Transverse colon (tissue), 4 donors: ENCODE measurements around the gene RINL. TPM values are rescaled to one million over a fixed set of nuclear protein-coding genes. Genes with fewer than 3 reads are reported as not detected.

Source experiments
- DNase-seq: peaks from one replicate; pipeline ENCODE4 v3.0.0-alpha.2; 2019
- H3K27ac ChIP-seq, 4 donors: fragments of 200-600 bp; sonication (generic); 2 replicates each; pipeline ENCODE4 v1.5.1; 2016 to 2018; ENCODE audit warnings: inconsistent platforms in 4 of 4
- H3K27me3 ChIP-seq: fragments of 200-600 bp; sonication (generic); 2 replicates; pipeline ENCODE4 v1.5.1; 2017; ENCODE audit warnings: inconsistent platforms
- H3K36me3 ChIP-seq, 4 donors: fragments of 200-600 bp; sonication (generic); 2 replicates each; pipeline ENCODE4 v1.5.1; 2017 to 2019; ENCODE audit warnings: inconsistent platforms in 4 of 4
- H3K4me1 ChIP-seq, 4 donors: fragments of 200-600 bp; sonication (generic); 2 replicates each; pipeline ENCODE4 v1.5.1; 2017 to 2020; ENCODE audit warnings: inconsistent platforms in 4 of 4
- H3K4me3 ChIP-seq, 4 donors: fragments of 200-600 bp; sonication (generic); 1 replicate in 1 of 4; 2 replicates in 3 of 4; pipeline versions ENCODE4 v1.5.1 to v1.6.1; 2017 to 2019; ENCODE audit warnings: inconsistent platforms in 4 of 4
- H3K9me3 ChIP-seq, 2 donors: fragments of 200-600 bp; sonication (generic); 2 replicates each; pipeline ENCODE4 v1.5.1; 2017 to 2019; ENCODE audit warnings: inconsistent platforms in 2 of 2
- EP300 ChIP-seq: sonication (generic); formaldehyde crosslinking; IDR thresholded peaks from one replicate; pipeline ENCODE4 v1.6.1; 2017; ENCODE audit warnings: antibody characterized with exemption, low read depth
- POLR2A ChIP-seq: fragments of 450-650 bp; IDR thresholded peaks from one replicate; pipeline ENCODE4 v1.6.1; 2016; ENCODE audit warnings: antibody characterized with exemption, mild to moderate bottlenecking, moderate library complexity
- POLR2AphosphoS5 ChIP-seq, 3 donors: sonication (generic); formaldehyde crosslinking; IDR thresholded peaks; one replicate each; pipeline ENCODE4 v1.6.1; 2016; ENCODE audit warnings: antibody characterized with exemption in 3 of 3
- WGBS, 2 donors: methylation state at CpG; one replicate each; pipeline ENCODE4 v1.1.5; 2018; ENCODE audit warnings: low coverage in 1 of 2; 5-methylcytosine and 5-hydroxymethylcytosine counted together
- in situ Hi-C, 4 donors: fragments of 200-750 bp; cut with MboI; loops; one replicate each; pipeline versions ENCODE4 v1.15.0 to v1.15.1; 2017; ENCODE audit warnings: low sequenced_read_pairs in 3 of 4, low pct_ligation_motif_present in 1 of 4, low pct_unique_long_range_greater_than_20kb in 1 of 4
- intact Hi-C: fragments of 100-400 bp; cut with DNase I; formaldehyde crosslinking; loops from one replicate; pipeline ENCODE4 v1.15.1; 2023; ENCODE audit warnings: low total_unique reads
- total RNA-seq, 4 donors: library from RNA; depleted of rRNA; stranded (reverse); fragments of >200 nt; gene quantifications; one replicate each; pipeline ENCODE4 v1.1.0, GENCODE V29; 2016
- TF ChIP-seq, protein P1 (sequence below), 5 experiments: fragments of 200-600 bp in 3 of 5; fragments of 450-650 bp in 2 of 5; sonication (generic) in 3 of 5; IDR thresholded peaks; 1 replicate in 2 of 5; 2 replicates in 3 of 5; pipeline ENCODE4 v1.5.1; 2016 to 2017; ENCODE audit warnings: antibody characterized with exemption in 5 of 5, inconsistent platforms in 3 of 5, mild to moderate bottlenecking in 2 of 5, moderate library complexity in 1 of 5

Gene RINL
- total RNA-seq, 4 donors from 2014 or later = 1.8 to 7.0 (median 3.6) TPM

GRCh38 chr19:38907227-38907626, 29.2 kb upstream of the RINL start:
- Histone ChIP-seq H3K4me3 (no peak overlapping the region), H3K27ac (no peak overlapping the region), H3K27me3 (peaks cover 15% of the 10 kb centered on the region), H3K36me3 (peaks cover 0 to 23% (median 6%) of the 10 kb centered on the region in 4 donors), H3K4me1 (no peaks in the 10 kb centered on the region), H3K9me3 (no peaks in the 10 kb centered on the region)
- in situ Hi-C loops = no loop called here
- DNase-seq = no peak
- WGBS, 2 donors = 90% methylated on average over 20 of the region's 29 CpGs; no CpG with 5 or more reads in 1 of the 2 donors
- TF ChIP-seq, protein P1, sequence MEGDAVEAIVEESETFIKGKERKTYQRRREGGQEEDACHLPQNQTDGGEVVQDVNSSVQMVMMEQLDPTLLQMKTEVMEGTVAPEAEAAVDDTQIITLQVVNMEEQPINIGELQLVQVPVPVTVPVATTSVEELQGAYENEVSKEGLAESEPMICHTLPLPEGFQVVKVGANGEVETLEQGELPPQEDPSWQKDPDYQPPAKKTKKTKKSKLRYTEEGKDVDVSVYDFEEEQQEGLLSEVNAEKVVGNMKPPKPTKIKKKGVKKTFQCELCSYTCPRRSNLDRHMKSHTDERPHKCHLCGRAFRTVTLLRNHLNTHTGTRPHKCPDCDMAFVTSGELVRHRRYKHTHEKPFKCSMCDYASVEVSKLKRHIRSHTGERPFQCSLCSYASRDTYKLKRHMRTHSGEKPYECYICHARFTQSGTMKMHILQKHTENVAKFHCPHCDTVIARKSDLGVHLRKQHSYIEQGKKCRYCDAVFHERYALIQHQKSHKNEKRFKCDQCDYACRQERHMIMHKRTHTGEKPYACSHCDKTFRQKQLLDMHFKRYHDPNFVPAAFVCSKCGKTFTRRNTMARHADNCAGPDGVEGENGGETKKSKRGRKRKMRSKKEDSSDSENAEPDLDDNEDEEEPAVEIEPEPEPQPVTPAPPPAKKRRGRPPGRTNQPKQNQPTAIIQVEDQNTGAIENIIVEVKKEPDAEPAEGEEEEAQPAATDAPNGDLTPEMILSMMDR (IDR thresholded peaks at IDR 0.05) = no peak
- TF ChIP-seq EP300 (no peak), POLR2AphosphoS5 (IDR thresholded peaks at IDR 0.05) (no peak), POLR2A (no peak)
- intact Hi-C loops = no loop called here

- TF ChIP-seq POLR2AphosphoS5 (IDR thresholded peaks at IDR 0.05) (no peak), EP300 (no peak)
- TF ChIP-seq, protein P1 (IDR thresholded peaks at IDR 0.05) = no peak
- in situ Hi-C loops = no loop called here
- Histone ChIP-seq H3K27me3 (no peaks in the 10 kb centered on the region), H3K4me1 (peaks cover 0 to 11% (median 7%) of the 10 kb centered on the region in 4 donors), H3K4me3 (no peak overlapping the region), H3K9me3 (no peaks in the 10 kb centered on the region), H3K27ac (no peak overlapping the region), H3K36me3 (peaks cover 0 to 23% (median 6%) of the 10 kb centered on the region in 4 donors)
- no peak for DNase-seq
- WGBS, 2 donors = 96% methylated on average over 4 of the region's 4 CpGs; no CpG with 5 or more reads in 1 of the 2 donors
- intact Hi-C loops = no loop called here
Observed at GRCh38 chr19:38905620-38906019, 27.5 kb upstream of the RINL start.

DNA sequence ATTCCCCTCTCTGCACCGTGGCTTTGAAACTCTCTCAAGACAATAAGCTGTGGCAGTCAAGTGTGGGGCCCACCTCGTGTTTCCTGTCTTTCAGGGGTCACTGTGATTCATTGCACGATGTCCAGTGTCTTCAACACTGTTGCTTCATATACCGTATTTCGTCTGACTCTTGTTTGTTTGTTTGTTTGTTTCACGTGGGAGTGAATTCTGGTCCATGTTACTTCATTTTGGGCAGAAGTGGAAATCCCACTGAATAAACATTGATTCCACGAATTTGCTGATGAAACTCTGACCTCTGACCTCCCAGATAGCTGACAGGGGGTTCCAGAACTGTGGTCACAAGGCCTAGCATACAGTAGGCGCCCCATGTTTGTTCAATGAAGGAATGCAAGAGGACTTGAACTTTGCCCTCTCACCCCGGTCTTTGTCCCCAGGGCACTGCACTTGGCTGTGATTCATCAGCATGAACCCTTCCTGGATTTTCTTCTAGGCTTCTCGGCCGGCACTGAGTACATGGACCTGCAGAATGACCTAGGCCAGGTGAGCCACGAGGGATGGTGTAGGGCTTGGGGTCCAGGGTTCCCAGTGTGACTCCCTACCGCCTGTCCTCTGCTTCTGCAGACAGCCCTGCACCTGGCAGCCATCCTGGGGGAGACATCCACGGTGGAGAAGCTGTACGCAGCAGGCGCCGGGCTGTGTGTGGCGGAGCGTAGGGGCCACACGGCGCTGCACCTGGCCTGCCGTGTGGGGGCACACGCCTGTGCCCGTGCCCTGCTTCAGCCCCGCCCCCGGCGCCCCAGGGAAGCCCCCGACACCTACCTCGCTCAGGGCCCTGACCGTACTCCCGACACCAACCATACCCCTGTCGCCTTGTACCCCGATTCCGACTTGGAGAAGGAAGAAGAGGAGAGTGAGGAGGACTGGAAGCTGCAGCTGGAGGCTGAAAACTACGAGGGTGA, 26.8 kb upstream of the RINL start:
- no peaks in the 10 kb centered on the region for H3K27me3 ChIP-seq
- no peak for DNase-seq
- 58 to 87% methylated on average over 7 to 33 of the region's 35 CpGs for WGBS, 2 donors
- intact Hi-C loops (no loop called here), in situ Hi-C loops (no loop called here)
- peaks cover 0 to 15% (median 10%) of the 10 kb centered on the region in 4 donors for H3K4me1 ChIP-seq
- no peak overlapping the region for H3K4me3 ChIP-seq
- peaks cover 0 to 23% (median 6%) of the 10 kb centered on the region in 4 donors for H3K36me3 ChIP-seq
- no peak overlapping the region for H3K27ac ChIP-seq
- no peaks in the 10 kb centered on the region for H3K9me3 ChIP-seq
- no peak for TF ChIP-seq POLR2AphosphoS5 (IDR thresholded peaks at IDR 0.05)
- no peak for TF ChIP-seq EP300

GRCh38 chr19:38901683-38902082, 23.6 kb upstream of the RINL start:
- H3K27ac ChIP-seq = no peak overlapping the region
- H3K9me3 ChIP-seq = no peaks in the 10 kb centered on the region
- TF ChIP-seq EP300 (no peak), POLR2A (no peak), POLR2AphosphoS5 (IDR thresholded peaks at IDR 0.05) (no peak)
- TF ChIP-seq, protein P1 (IDR thresholded peaks at IDR 0.05) = no peak
- peaks cover 7 to 28% (median 20%) of the 10 kb centered on the region in 4 donors for H3K4me1 ChIP-seq
- peaks cover 0 to 9% (median 2%) of the 10 kb centered on the region in 4 donors for H3K36me3 ChIP-seq
- no peak overlapping the region for H3K4me3 ChIP-seq
- intact Hi-C loops (no loop called here), in situ Hi-C loops (no loop called here)
- no peak for DNase-seq
- 100% methylated on average over 1 of the region's 1 CpG; no CpG with 5 or more reads in 1 of the 2 donors for WGBS, 2 donors
- H3K27me3 ChIP-seq = no peaks in the 10 kb centered on the region
